ENCODE data around the gene MYRFL.
"Not testable (repeated sequence)": the region's sequence is repeated elsewhere in the genome, so short reads cannot be mapped to it uniquely, and the experiment has no call there.

The MYRFL gene

GRCh38 chr12:69988481-69989321 lies 163.7 kb downstream of the MYRFL start:
- DNase-seq (ENCODE audit: low spot score) = no peak

GRCh38 chr12:69991690-69992288 lies 166.8 kb downstream of the MYRFL start:
- DNase-seq (ENCODE audit: low spot score) = no peak

- no peak for DNase-seq (ENCODE audit: low spot score)
These were observed 168.4 kb downstream of the MYRFL start for GRCh38 chr12:69993433-69993832.

GRCh38 chr12:69994086-69994485 lies 169.1 kb downstream of the MYRFL start:
- not testable (repeated sequence) for DNase-seq (ENCODE audit: low spot score)

GRCh38 chr12:69994724-69995173 lies 169.7 kb downstream of the MYRFL start:
- DNase-seq (ENCODE audit: low spot score) = no peak

GRCh38 chr12:69996241-69996640 lies 171.2 kb downstream of the MYRFL start:
- no peak for DNase-seq (ENCODE audit: low spot score)

- no peak for DNase-seq (ENCODE audit: low spot score)
These were observed 171.7 kb downstream of the MYRFL start for GRCh38 chr12:69996722-69997121.

- DNase-seq (ENCODE audit: low spot score) = no peak
These were observed 173.0 kb downstream of the MYRFL start for GRCh38 chr12:69998011-69998410.

- DNase-seq (ENCODE audit: low spot score) = no peak
These were observed 173.9 kb downstream of the MYRFL start for GRCh38 chr12:69998922-69999321.

GRCh38 chr12:69999561-69999960 lies 174.5 kb downstream of the MYRFL start:
- DNase-seq (ENCODE audit: low spot score) = no peak

- no peak for DNase-seq (ENCODE audit: low spot score)
These were observed 177.3 kb downstream of the MYRFL start for GRCh38 chr12:70002097-70002911.

GRCh38 chr12:70002912-70003255 lies 177.9 kb downstream of the MYRFL start:
- DNase-seq (ENCODE audit: low spot score) = no peak

- DNase-seq (ENCODE audit: low spot score) = no peak
These were observed 181.0 kb downstream of the MYRFL start for GRCh38 chr12:70005864-70006618.

GRCh38 chr12:70006619-70006973 lies 181.6 kb downstream of the MYRFL start:
- no peak for DNase-seq (ENCODE audit: low spot score)

- no peak for DNase-seq (ENCODE audit: low spot score)
These were observed 182.7 kb downstream of the MYRFL start for GRCh38 chr12:70007687-70008086.
